ENCODE measurements around the gene APOA1. TPM values are rescaled to one million over a fixed set of nuclear protein-coding genes. Genes with fewer than 3 reads are reported as not detected.

The APOA1 gene
- total and polyA plus RNA-seq, 2 donors (not counting 1 experiment from before 2014, with no cell fraction given), result 0.46 TPM; not detected in 1

DNA sequence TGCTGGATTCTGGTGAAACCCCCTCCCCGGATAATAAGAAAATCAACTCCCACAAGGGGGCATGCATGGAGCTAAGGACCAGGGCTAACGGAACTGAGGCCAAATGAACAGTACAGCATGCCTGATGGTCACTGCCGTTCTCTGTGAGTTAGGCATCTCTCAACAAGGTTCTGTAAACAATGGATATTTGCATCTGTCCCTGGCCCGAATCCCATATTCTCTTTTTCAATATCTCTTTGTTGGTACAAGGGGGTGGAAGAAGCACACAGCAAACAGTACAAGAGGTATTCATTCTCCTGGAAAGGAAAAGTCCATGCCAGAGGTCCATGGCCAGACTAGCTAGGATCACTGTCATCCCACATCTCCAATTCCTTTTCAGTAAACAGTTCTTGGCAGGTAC is 32.2 kb upstream of the APOA1 start:
- TF ChIP-seq EZH2 (IDR thresholded peaks at IDR 0.05; ENCODE audit: borderline replicate concordance, insufficient read depth, low read depth, low read length, poor library complexity, severe bottlenecking) (no peak), CTCF (IDR thresholded peaks at IDR 0.05) (no peak)
- Mint-ChIP-seq H3K4me1 (no peaks in the 10 kb centered on the region), H3K4me3 (no peak overlapping the region), H3K27ac (no peak overlapping the region), H3K9me3 (ENCODE audit: insufficient read depth) (no peaks in the 10 kb centered on the region), H3K27me3 (no peaks in the 10 kb centered on the region)
- no peaks in the 10 kb centered on the region for H3K27me3 ChIP-seq (replicated peaks in 1 of 4; ENCODE audit: control extremely low read depth in 1 of 4, control insufficient read depth in 3 of 4, insufficient read depth in 4 of 4, low read length in 3 of 4)
- 100% methylated on average over 1 of the region's 4 CpGs for WGBS (ENCODE audit: insufficient coverage)
- CTCF ChIA-PET, result interaction anchor here (1.1 to 4.0 kb wide), 4 partner anchors 10 to 357 kb away, joined by 3 to 16 read pairs (median 7); no protein-coding TSS in a partner anchor
- no peak overlapping the region for H2AFZ ChIP-seq (ENCODE audit: insufficient read depth, low read depth, low read length, poor library complexity, severe bottlenecking)
- intact Hi-C loops (cut with micrococcal nuclease), result loop anchor here (10.0 kb wide), 1 partner anchor 75 kb away; the partner anchor contains the start of gene APOA5
- H3K4me2 ChIP-seq (replicated peaks; ENCODE audit: low read depth, low read length, poor library complexity, severe bottlenecking), result no peak overlapping the region
- no peaks in the 10 kb centered on the region for H4K20me1 ChIP-seq (ENCODE audit: control insufficient read depth, insufficient read depth, low read length, poor library complexity, severe bottlenecking)
- no peaks in the 10 kb centered on the region for H3K79me2 ChIP-seq (ENCODE audit: control insufficient read depth, insufficient read depth, low read length)
- POLR2A ChIA-PET, result no interaction called here
- H3K4me1 ChIP-seq (ENCODE audit: control insufficient read depth in 2 of 2, insufficient read depth in 2 of 2, low read length in 2 of 2), result no peaks in the 10 kb centered on the region
- H3K27ac ChIP-seq (ENCODE audit: low read length in 2 of 2), result no peak overlapping the region
- H3K36me3 ChIP-seq (replicated peaks in 1 of 2; ENCODE audit: control extremely low read depth in 1 of 2, control insufficient read depth in 1 of 2, extremely low read depth in 1 of 2, insufficient read depth in 2 of 2, low read length in 1 of 2), result peaks cover 14 to 96% of the 10 kb centered on the region in 2 experiments
- no peaks in the 10 kb centered on the region for H3K9me3 ChIP-seq (ENCODE audit: control extremely low read depth in 1 of 3, control insufficient read depth in 2 of 3, insufficient read depth in 1 of 3, low read length in 2 of 3)
- no peak overlapping the region for H3K4me3 ChIP-seq (ENCODE audit: control extremely low read depth in 1 of 5, extremely low read depth in 1 of 5, insufficient read depth in 1 of 5, low read depth in 2 of 5, low read length in 4 of 5)
- ATAC-seq (ENCODE audit: low read depth), result no peak
- no peak overlapping the region for H3K9ac ChIP-seq (ENCODE audit: low read length)
- DNase-seq, result no peak

- TF ChIP-seq CTCF (IDR thresholded peaks at IDR 0.05) (no peak), EZH2 (IDR thresholded peaks at IDR 0.05; ENCODE audit: borderline replicate concordance, insufficient read depth, low read depth, low read length, poor library complexity, severe bottlenecking) (no peak)
- H3K9me3 ChIP-seq (ENCODE audit: control extremely low read depth in 1 of 3, control insufficient read depth in 2 of 3, insufficient read depth in 1 of 3, low read length in 2 of 3), result no peaks in the 10 kb centered on the region
- intact Hi-C loops (cut with micrococcal nuclease), result no loop called here
- H3K9me3 Mint-ChIP-seq (ENCODE audit: insufficient read depth), result no peaks in the 10 kb centered on the region
- no peak overlapping the region for H3K9ac ChIP-seq (ENCODE audit: low read length)
- H3K4me1 ChIP-seq (ENCODE audit: control insufficient read depth in 2 of 2, insufficient read depth in 2 of 2, low read length in 2 of 2), result no peaks in the 10 kb centered on the region
- no peaks in the 10 kb centered on the region for H3K79me2 ChIP-seq (ENCODE audit: control insufficient read depth, insufficient read depth, low read length)
- no peak overlapping the region for H2AFZ ChIP-seq (ENCODE audit: insufficient read depth, low read depth, low read length, poor library complexity, severe bottlenecking)
- CTCF ChIA-PET, result interaction anchor here (4.0 kb wide), 1 partner anchor 12 kb away, joined by 11 read pairs; no protein-coding TSS in a partner anchor
- ATAC-seq (ENCODE audit: low read depth), result no peak
- H3K27ac Mint-ChIP-seq, result no peak overlapping the region
- no peaks in the 10 kb centered on the region for H3K4me1 Mint-ChIP-seq
- no peaks in the 10 kb centered on the region for H4K20me1 ChIP-seq (ENCODE audit: control insufficient read depth, insufficient read depth, low read length, poor library complexity, severe bottlenecking)
- no peak for DNase-seq
- H3K4me3 ChIP-seq (ENCODE audit: control extremely low read depth in 1 of 5, extremely low read depth in 1 of 5, insufficient read depth in 1 of 5, low read depth in 2 of 5, low read length in 4 of 5), result no peak overlapping the region
- WGBS (ENCODE audit: insufficient coverage), result 100% methylated on average over 3 of the region's 3 CpGs
- H3K4me3 Mint-ChIP-seq, result no peak overlapping the region
- no peak overlapping the region for H3K27ac ChIP-seq (ENCODE audit: low read length in 2 of 2)
- no peaks in the 10 kb centered on the region for H3K27me3 Mint-ChIP-seq
- H3K4me2 ChIP-seq (replicated peaks; ENCODE audit: low read depth, low read length, poor library complexity, severe bottlenecking), result no peak overlapping the region
- POLR2A ChIA-PET, result no interaction called here
- H3K36me3 ChIP-seq (replicated peaks in 1 of 2; ENCODE audit: control extremely low read depth in 1 of 2, control insufficient read depth in 1 of 2, extremely low read depth in 1 of 2, insufficient read depth in 2 of 2, low read length in 1 of 2), result peaks cover 11 to 96% of the 10 kb centered on the region in 2 experiments
- no peaks in the 10 kb centered on the region for H3K27me3 ChIP-seq (replicated peaks in 1 of 4; ENCODE audit: control extremely low read depth in 1 of 4, control insufficient read depth in 3 of 4, insufficient read depth in 4 of 4, low read length in 3 of 4)
Observed at GRCh38 chr11:116868066-116868465, 30.6 kb upstream of the APOA1 start.
